Fibroblast of the aortic adventitia (primary cell): ENCODE measurements around the gene TACC2. TPM values are rescaled to one million over a fixed set of nuclear protein-coding genes. Genes with fewer than 3 reads are reported as not detected.

Source experiments
- DNase-seq: peaks from one replicate; pipeline ENCODE4 v3.0.0-alpha.2; 2010; ENCODE audit warnings: low read depth
- H3K4me3 ChIP-seq: 2 replicates; pipeline ENCODE4 v1.5.1; 2011; ENCODE audit warnings: low read depth, mild to moderate bottlenecking, control low read depth, low read length, moderate library complexity
- total RNA-seq: library from RNA; depleted of rRNA; stranded (reverse); fragments of >200 nt; gene quantifications from 2 replicates; pipeline ENCODE4 v1.2.3, GENCODE V29; 2012; ENCODE audit warnings: low replicate concordance
- TF ChIP-seq, protein P1 (sequence below): IDR thresholded peaks from 2 replicates; pipeline ENCODE4 v1.5.1; 2011; ENCODE audit warnings: mild to moderate bottlenecking, low read length, control low read depth, inconsistent platforms; ENCODE audit not compliant: insufficient read depth

The TACC2 gene
- total RNA-seq, 1 donor, result 9.2 TPM

DNA sequence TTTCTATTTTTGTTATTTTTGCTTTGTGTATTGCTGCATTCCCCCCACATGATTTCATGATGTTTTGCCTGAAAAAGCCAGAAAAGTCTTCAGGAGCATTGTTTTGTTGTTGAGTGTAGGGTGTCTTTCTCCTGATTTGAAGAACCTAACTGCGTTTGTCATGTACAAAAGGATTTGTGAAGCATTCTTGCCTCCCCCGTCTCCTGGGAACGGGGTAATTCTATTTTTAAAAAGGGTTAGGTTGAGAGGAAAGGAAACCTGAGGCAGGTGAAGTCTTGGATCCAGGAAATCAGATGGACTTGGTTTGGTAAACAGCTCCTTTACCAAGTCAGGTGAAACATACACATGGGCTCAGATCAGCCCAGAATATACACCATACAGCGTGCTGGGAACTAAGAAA lies 256.2 kb downstream of the TACC2 start:
- no peak overlapping the region for H3K4me3 ChIP-seq
- TF ChIP-seq, protein P1, sequence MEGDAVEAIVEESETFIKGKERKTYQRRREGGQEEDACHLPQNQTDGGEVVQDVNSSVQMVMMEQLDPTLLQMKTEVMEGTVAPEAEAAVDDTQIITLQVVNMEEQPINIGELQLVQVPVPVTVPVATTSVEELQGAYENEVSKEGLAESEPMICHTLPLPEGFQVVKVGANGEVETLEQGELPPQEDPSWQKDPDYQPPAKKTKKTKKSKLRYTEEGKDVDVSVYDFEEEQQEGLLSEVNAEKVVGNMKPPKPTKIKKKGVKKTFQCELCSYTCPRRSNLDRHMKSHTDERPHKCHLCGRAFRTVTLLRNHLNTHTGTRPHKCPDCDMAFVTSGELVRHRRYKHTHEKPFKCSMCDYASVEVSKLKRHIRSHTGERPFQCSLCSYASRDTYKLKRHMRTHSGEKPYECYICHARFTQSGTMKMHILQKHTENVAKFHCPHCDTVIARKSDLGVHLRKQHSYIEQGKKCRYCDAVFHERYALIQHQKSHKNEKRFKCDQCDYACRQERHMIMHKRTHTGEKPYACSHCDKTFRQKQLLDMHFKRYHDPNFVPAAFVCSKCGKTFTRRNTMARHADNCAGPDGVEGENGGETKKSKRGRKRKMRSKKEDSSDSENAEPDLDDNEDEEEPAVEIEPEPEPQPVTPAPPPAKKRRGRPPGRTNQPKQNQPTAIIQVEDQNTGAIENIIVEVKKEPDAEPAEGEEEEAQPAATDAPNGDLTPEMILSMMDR, result no peak
- DNase-seq, result no peak

DNA sequence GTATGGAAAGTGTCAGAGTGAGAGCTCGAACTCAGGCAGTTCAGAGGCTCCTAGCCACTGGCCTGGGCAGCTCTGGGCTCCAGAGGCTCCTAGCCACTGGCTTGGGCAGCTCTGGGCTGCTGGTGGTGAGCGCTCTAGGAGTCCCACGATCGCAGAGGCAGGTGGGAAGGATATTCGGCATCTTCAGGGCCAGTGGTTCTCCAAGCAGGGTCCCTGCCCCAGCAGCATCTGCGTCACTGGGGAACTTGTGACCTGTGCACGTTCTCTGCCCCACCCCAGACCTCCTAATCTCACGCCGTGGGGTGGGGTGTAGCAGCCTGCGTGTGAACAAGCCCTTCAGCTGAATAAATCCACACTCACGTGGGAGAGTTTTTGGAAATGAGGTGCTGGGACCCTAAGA lies 256.9 kb downstream of the TACC2 start:
- TF ChIP-seq, protein P1, result no peak
- no peak overlapping the region for H3K4me3 ChIP-seq
- no peak for DNase-seq

DNA sequence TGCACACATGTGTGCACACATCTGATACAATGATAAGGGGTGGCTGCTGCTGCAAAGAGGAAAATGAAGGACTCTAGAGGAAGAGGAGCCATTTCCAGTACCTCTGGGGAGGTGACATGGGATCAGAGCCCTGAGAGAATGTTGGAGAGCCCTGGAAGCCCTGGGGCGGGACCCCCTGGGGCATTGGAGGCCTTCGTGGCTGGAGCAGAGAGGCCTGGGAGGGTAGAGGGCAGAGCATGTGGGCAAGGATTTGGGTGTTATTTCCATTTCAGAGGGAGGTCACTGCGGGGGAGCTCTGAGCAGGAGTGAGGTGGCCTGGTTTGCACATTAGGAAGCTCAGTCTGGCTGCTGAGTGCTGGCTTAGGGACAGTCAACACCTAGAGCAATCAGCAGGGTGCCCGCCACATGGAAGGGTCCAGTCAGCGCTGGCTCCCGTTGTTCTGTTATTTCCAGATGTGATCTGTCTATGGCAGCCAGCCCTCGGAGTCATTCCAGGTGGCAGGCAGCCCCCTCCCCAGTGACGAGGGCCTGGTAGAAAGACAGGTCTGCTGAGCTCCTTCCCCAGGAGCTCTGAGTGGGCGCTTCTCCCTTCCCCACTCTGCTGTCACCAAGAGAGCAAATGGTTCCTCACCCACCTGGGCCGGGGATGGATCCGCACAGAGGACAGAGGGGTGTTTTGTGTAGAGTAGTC lies 258.0 kb downstream of the TACC2 start:
- H3K4me3 ChIP-seq, result no peak overlapping the region
- DNase-seq, result no peak
- TF ChIP-seq, protein P1, result no peak

DNA sequence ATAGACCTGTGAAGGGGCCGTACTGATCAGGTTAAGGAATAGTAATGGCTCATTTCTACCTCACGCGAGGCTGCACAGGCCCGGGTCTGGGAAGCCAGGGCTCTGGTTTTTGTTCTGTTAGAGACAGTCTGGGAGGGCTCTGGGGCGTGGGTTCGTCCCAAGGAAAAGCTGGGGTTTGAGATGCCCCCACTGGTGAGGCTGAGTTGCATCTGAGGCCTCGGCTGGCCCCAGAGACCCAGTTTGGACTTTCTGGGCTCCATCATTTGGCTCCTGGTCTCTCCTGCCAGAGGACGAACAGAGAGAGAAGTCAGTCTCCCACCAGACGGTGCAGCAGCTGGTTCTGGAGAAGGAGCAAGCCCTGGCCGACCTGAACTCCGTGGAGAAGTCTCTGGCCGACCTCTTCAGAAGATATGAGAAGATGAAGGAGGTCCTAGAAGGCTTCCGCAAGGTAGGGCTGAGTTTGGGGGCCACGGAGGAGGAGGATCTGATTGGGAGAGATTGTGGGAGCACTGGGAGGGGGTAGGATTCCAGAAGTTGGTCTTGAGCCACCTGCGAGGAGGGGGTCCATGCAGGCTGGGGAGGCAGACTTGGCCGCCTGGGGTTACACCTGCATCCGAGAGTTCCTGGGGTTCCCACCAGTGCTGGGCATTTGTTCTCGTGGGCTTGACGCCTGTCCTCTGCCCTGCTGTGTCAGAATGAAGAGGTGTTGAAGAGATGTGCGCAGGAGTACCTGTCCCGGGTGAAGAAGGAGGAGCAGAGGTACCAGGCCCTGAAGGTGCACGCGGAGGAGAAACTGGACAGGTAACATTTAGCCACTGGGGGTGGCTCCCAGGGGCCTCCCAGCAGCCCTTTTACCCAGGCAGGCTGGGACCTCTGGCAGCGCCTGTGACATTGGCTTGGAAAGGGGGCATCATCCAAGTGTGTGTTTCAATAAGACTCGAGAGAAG lies 259.7 kb downstream of the TACC2 start:
- no peak overlapping the region for H3K4me3 ChIP-seq
- DNase-seq, result no peak
- TF ChIP-seq, protein P1, result no peak

DNA sequence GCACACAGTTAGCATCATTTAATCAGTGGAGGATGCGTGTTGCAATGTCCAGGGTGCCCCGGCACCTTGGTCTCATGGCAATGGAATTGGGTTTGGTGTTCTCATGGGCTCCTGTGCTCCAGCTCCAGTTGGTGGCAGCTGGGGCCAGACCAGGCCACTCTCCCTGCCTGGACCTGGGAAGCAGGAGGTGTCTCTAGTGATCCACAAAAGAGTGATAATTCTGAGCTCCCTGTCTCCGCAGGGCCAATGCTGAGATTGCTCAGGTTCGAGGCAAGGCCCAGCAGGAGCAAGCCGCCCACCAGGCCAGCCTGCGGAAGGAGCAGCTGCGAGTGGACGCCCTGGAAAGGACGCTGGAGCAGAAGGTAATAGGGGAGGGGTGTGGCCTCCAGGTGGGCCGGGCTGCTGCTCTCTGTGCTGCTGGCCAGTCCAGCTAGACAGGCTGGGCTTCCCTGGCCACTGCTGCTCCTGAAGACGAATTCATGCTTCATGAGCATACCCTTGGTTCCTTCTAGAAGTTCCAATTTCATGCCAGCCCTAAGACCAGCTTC lies 260.4 kb downstream of the TACC2 start:
- H3K4me3 ChIP-seq, result no peak overlapping the region
- no peak for DNase-seq
- TF ChIP-seq, protein P1, result no peak

DNA sequence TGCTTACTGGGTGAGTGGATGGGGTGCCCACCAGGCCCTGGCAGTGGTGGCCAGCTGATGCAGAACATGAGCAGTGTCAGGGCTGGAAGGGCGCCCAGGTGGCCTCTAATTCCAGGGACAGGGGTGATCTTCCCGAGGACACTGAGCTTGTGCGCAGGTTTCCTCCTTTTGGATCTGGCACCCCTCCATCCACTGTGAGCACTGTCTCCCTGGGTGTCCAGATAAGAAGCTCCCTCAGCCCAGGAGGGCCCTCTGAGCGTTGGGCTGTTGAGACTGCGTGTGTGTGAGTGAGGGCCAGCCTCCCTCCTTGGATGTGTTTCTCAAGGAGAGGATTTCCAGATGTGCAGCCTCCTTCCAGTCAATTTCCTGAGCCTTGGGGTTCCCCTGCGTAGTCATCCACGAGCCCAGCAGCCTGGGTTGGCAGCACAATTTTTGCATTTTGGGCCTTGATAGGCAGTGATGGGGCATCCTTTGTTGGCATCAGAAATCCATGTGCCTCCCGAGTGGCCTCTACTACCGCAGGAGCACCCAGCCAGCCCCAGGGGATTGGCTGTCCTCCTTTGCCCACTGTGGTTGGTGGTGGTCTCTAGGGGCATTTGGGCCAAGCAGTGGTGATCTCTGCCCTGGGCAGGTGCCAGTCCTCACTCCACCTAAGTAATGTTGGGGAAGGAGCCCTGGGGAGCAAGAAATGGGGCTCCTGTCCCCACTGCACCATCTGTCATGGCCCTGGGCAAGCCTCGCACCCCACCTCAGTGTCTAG lies 261.2 kb downstream of the TACC2 start:
- TF ChIP-seq, protein P1, result no peak
- H3K4me3 ChIP-seq, result no peak overlapping the region
- DNase-seq, result no peak
